Ovary (tissue), 9 donors: ENCODE results near the gene ERC1. TPM values are rescaled to one million over a fixed set of nuclear protein-coding genes. Genes with fewer than 3 reads are reported as not detected.
"Not testable (repeated sequence)": the region's sequence is repeated elsewhere in the genome, so short reads cannot be mapped to it uniquely, and the experiment has no call there.

Experiments
- DNase-seq, 5 donors: peaks; one replicate each; pipeline ENCODE4 v3.0.0-alpha.2; 2019 to 2020
- H3K27ac ChIP-seq, 2 donors: fragments of 200-600 bp; one replicate each; pipeline versions ENCODE4 v1.5.1 to v1.8.0; 2019 to 2022
- H3K27me3 ChIP-seq: fragments of 200-600 bp; one replicate; pipeline ENCODE4 v1.8.0; 2022
- H3K36me3 ChIP-seq: fragments of 200-600 bp; sonication (generic); one replicate; pipeline ENCODE4 v1.5.1; 2019
- H3K4me1 ChIP-seq: one replicate; pipeline ENCODE4 v1.8.1; 2013; ENCODE audit warnings: mild to moderate bottlenecking, moderate library complexity; ENCODE audit not compliant: insufficient read depth
- H3K4me3 ChIP-seq: fragments of 200-600 bp; sonication (generic); one replicate; pipeline ENCODE4 v1.5.1; 2017
- H3K9me3 ChIP-seq, 2 donors: fragments of 200-600 bp in 1 of 2; sonication (generic) in 1 of 2; one replicate each; pipeline versions ENCODE4 v1.5.1 to v1.8.1; 2013 to 2019; ENCODE audit warnings: mild to moderate bottlenecking in 1 of 2, moderate library complexity in 1 of 2
- EP300 ChIP-seq: sonication (generic); formaldehyde crosslinking; IDR thresholded peaks from one replicate; pipeline ENCODE4 v1.6.1; 2017; ENCODE audit warnings: antibody characterized with exemption
- POLR2A ChIP-seq: fragments of 450-650 bp; IDR thresholded peaks from one replicate; pipeline ENCODE4 v1.6.1; 2017; ENCODE audit warnings: antibody characterized with exemption, mild to moderate bottlenecking, moderate library complexity
- WGBS, 3 donors: extraction: QIAGEN DNeasy Blood & Tissue Kit in 1 of 3; methylation state at CpG; one replicate each; pipeline versions ENCODE4 v1.1.5 to v1.1.7; 2013 to 2017; 5-methylcytosine and 5-hydroxymethylcytosine counted together
- intact Hi-C, 4 donors: fragments of 100-400 bp; cut with DNase I; formaldehyde crosslinking; loops; one replicate each; pipeline versions ENCODE4 v1.11.0 to v1.15.1; 2022 to 2023
- polyA plus RNA-seq, 2 donors: library from polyadenylated mRNA; stranded (reverse); fragments of 200-250 nt in 1 of 2; fragments of 350-450 nt in 1 of 2; fragmentation: Illumina TruSeq in 1 of 2; extraction: RNeasy Lipid Tissue Mini Kit (QIAGEN cat#74804) in 1 of 2; gene quantifications; one replicate each; pipeline ENCODE4 v1.2.3, GENCODE V29; 2013 to 2014
- total RNA-seq, 7 donors: library from RNA; depleted of rRNA in 2 of 7; stranded (reverse); fragments of >200 nt in 2 of 7; fragmentation: NEBNext Ultra II Directional in 3 of 7; extraction: Animal tissue kit (Norgen Biotek cat#: 25700) in 3 of 7; gene quantifications; one replicate each; pipeline versions ENCODE4 v1.1.0 to v1.2.4, GENCODE V29; 2016 to 2023
- TF ChIP-seq, protein P1 (sequence below), 3 donors: fragments of 450-650 bp in 2 of 3; fragments of 200-600 bp in 1 of 3; IDR thresholded peaks; one replicate each; pipeline versions ENCODE4 v1.5.1 to v1.8.0; 2016 to 2022; ENCODE audit warnings: antibody characterized with exemption in 3 of 3, mild to moderate bottlenecking in 1 of 3
- donor health status: DM: no; HTN: no; CAD: no; lungs with moderate emphysema.
- donor health status: DM: no; HTN: no; CAD: no.
- donor health status: Bipolar disorder and iron deficiency.
- donor health status: DM: yes; HTN: yes; CAD: no.
- donor health status: DM: no; HTN: no; CAD: no.
- donor health status: DM: yes; HTN: yes; CAD: no.

The ERC1 gene
- total and polyA plus RNA-seq, 9 donors: 10.4 to 65.2 (median 51.6) TPM

DNA sequence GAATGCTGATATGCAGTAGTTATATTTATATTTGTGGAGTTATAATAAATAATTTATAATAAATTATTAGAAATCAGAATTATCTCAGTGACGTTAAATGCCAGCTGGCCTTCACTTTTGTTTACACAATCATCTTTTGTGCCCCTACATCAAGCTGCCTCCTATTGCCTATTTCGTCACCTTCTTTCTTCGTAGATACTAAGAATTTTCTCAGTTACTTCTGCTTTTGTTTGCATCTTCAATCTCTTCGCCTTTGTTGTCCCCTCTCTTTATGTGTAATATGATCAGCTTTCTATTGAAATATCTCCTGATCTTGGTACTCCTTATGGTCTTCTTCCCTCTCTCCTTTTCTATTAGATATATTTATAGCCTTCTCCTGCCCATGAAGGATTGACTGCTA, 197.0 kb downstream of the ERC1 start:
- Histone ChIP-seq H3K27me3 (no peaks in the 10 kb centered on the region), H3K4me3 (no peak overlapping the region), H3K4me1 (no peaks in the 10 kb centered on the region), H3K9me3 (no peaks in the 10 kb centered on the region), H3K27ac (no peak overlapping the region), H3K36me3 (no peaks in the 10 kb centered on the region)
- 94 to 96% (median 96%) methylated on average over 4 of the region's 4 CpGs for WGBS, 3 donors
- DNase-seq: no peak
- TF ChIP-seq POLR2A: no peak
- TF ChIP-seq, protein P1, sequence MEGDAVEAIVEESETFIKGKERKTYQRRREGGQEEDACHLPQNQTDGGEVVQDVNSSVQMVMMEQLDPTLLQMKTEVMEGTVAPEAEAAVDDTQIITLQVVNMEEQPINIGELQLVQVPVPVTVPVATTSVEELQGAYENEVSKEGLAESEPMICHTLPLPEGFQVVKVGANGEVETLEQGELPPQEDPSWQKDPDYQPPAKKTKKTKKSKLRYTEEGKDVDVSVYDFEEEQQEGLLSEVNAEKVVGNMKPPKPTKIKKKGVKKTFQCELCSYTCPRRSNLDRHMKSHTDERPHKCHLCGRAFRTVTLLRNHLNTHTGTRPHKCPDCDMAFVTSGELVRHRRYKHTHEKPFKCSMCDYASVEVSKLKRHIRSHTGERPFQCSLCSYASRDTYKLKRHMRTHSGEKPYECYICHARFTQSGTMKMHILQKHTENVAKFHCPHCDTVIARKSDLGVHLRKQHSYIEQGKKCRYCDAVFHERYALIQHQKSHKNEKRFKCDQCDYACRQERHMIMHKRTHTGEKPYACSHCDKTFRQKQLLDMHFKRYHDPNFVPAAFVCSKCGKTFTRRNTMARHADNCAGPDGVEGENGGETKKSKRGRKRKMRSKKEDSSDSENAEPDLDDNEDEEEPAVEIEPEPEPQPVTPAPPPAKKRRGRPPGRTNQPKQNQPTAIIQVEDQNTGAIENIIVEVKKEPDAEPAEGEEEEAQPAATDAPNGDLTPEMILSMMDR (IDR thresholded peaks at IDR 0.05): no peak
- no peak for TF ChIP-seq EP300
- intact Hi-C loops: no loop called here

DNA sequence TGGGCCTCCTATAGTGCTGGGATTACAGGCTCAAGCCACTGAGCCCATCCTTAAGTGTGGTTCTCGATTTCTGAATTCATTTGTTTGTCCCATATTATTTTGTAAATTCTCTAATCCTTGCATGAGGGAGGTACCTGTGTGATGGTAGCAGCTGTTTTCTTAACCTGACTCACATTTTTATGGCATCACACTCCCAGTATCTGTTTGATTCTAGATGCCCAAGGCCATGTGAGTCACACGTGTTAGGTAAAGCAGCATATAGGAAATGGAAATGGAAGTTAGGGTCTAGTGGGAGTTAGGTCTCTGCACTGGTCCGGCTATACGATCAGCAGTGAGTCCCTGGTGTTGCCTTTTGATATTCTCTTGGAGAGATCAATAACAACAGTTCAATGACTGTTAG, 198.1 kb downstream of the ERC1 start:
- Histone ChIP-seq H3K27ac (no peak overlapping the region), H3K27me3 (no peaks in the 10 kb centered on the region), H3K4me3 (no peak overlapping the region), H3K9me3 (no peaks in the 10 kb centered on the region), H3K36me3 (no peaks in the 10 kb centered on the region), H3K4me1 (no peaks in the 10 kb centered on the region)
- DNase-seq: no peak
- intact Hi-C loops: no loop called here
- TF ChIP-seq POLR2A: no peak
- TF ChIP-seq EP300: no peak
- TF ChIP-seq, protein P1 (IDR thresholded peaks at IDR 0.05): no peak
- 94 to 97% (median 95%) methylated on average over 4 of the region's 4 CpGs for WGBS, 3 donors

DNA sequence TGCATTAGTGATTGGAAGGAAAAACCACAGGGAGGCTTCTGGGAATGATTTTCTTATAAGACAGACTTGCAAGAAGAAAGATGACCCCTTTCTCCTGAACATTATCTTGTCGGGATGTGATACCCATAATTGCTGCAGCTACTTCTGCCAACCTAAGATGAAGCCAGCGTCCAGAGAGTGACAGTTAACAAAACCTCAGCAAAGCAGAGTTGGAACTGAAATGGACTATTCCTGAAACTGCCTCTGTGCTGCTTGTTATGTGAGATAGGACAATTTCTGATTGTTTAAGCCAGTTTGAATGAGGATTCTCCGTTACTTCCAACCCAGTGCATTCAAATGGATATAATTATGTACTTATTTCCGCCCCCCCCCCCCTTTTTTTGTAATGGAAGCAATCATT, 204.5 kb downstream of the ERC1 start:
- DNase-seq: no peak
- H3K9me3 ChIP-seq: peaks cover 0 to 3% of the 10 kb centered on the region in 2 donors
- H3K27ac ChIP-seq: no peak overlapping the region
- H3K4me3 ChIP-seq: no peak overlapping the region
- 88 to 95% (median 90%) methylated on average over 4 of the region's 4 CpGs for WGBS, 3 donors
- intact Hi-C loops: no loop called here
- TF ChIP-seq POLR2A (no peak), EP300 (no peak)
- TF ChIP-seq, protein P1 (IDR thresholded peaks at IDR 0.05): no peak
- H3K27me3 ChIP-seq: no peaks in the 10 kb centered on the region
- no peaks in the 10 kb centered on the region for H3K36me3 ChIP-seq
- H3K4me1 ChIP-seq: no peaks in the 10 kb centered on the region

DNA sequence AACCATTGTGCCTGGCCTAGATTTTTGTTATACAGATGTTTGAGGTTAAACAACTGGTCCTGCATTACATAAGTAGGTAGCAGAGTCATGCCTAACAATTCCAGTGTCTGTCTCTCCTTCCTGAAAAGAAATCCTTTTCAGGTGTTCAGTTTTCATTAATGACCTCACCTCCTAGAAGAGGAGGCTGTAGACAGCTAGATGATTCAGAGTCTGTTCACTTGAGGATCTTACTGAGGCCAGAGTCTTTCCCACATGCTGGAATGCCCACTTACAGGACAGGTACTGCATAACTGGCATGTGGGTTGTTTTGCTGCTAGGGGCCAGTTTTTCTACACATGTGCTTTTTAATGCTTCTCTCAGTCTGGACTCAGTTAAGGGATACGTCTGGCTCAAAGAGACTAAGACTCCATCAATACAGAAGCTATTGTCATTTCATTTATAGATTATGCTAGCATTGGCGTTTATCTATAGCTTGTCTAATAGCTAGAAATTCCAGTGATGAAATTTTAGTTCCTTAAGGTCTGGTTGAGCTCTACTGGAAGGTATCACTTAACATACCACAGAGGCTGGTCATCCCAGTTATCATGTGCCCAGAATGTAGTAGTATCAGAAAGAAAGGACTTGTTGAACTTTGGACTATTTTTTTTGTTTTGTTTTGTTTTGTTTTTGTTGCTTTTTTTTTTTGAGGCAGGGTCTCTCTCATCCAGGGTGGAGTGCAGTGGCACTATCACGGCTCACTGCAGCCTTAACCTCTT, 206.4 kb downstream of the ERC1 start:
- no peak overlapping the region for H3K4me3 ChIP-seq
- no peaks in the 10 kb centered on the region for H3K4me1 ChIP-seq
- DNase-seq: no peak
- peaks cover 0 to 3% of the 10 kb centered on the region in 2 donors for H3K9me3 ChIP-seq
- no peaks in the 10 kb centered on the region for H3K36me3 ChIP-seq
- intact Hi-C loops: no loop called here
- no peak for TF ChIP-seq POLR2A
- WGBS, 3 donors: 93 to 97% (median 96%) methylated on average over 3 of the region's 3 CpGs
- no peaks in the 10 kb centered on the region for H3K27me3 ChIP-seq
- no peak overlapping the region for H3K27ac ChIP-seq

DNA sequence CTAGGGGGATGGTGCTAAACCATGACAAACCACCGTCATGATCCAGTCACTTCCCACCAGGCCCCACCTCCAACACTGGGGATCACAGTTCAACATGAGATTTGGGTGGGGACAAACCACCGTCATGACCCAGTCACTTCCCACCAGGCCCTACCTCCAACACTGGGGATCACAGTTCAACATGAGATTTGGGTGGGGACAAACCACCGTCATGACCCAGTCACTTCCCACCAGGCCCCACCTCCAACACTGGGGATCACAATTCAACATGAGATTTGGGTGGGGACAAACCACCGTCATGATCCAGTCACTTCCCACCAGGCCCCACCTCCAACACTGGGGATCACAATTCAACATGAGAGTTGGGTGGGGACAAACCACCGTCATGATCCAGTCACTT, 207.8 kb downstream of the ERC1 start:
- H3K27me3 ChIP-seq, H3K4me3 ChIP-seq, H3K4me1 ChIP-seq, H3K9me3 ChIP-seq, H3K36me3 ChIP-seq, DNase-seq, intact Hi-C loops, H3K27ac ChIP-seq: not testable (repeated sequence)
- WGBS, 3 donors: 95 to 98% (median 97%) methylated on average over 5 of the region's 5 CpGs
